ENCODE data around the gene KIAA1217.
A peak's percentile ranks its signal among the peaks of the same experiment; 100 is the strongest.

KIAA1217 gene

GRCh38 chr10:24207781-24208611 is 942 bp upstream of the KIAA1217 start (continued):
- 0 out of 2 replicates have a peak, but pooled peaks have one; percentile 21 for TF ChIP-seq OVOL3 (tag by site-specific recombination; IDR thresholded peaks at IDR 0.05)
- peak; percentile 56; the same call in 1 of the 2 replicates for TF ChIP-seq PRDM6 (tag by site-specific recombination; IDR thresholded peaks at IDR 0.05)
- TF ChIP-seq ZNF2 (tag by site-specific recombination; IDR thresholded peaks at IDR 0.05): 0 out of 2 replicates have a peak, but pooled peaks have one; percentile 41
- TF ChIP-seq TCF7L2 (IDR thresholded peaks at IDR 0.05; ENCODE audit: borderline replicate concordance, low read depth, low read length): peak; percentile 18; the same call in 1 of the 2 replicates

- ChIA-PET CTCF (interaction anchor here (0.6 to 1.8 kb wide), 3 partner anchors 19 to 749 kb away, joined by 3 to 6 read pairs (median 3); no protein-coding TSS in a partner anchor), POLR2A (interaction anchor here (0.7 kb wide), 2 partner anchors 50 to 256 kb away, joined by 4 to 5 read pairs; no protein-coding TSS in a partner anchor)
- no peaks in the 10 kb centered on the region for H3K9me3 ChIP-seq (ENCODE audit: control insufficient read depth, insufficient read depth, low read depth, low read length)
- H3K27ac ChIP-seq (ENCODE audit: extremely low read depth, low read depth, low read length): peak overlapping the region; percentile 61; the same call in 1 of the 2 replicates
- peak overlapping the region; percentile 13 for H3K4me3 ChIP-seq (ENCODE audit: low read depth, low read length)
- H3K36me3 ChIP-seq (ENCODE audit: control insufficient read depth in 2 of 2, insufficient read depth in 1 of 2, low read length in 2 of 2): no peaks in the 10 kb centered on the region
- peaks cover 17% of the 10 kb centered on the region for H3K4me1 ChIP-seq (ENCODE audit: control insufficient read depth, insufficient read depth, low read length)
- TF ChIP-seq ZNF645 (tag by site-specific recombination; IDR thresholded peaks at IDR 0.05) (no peak), ZNF561 (tag by site-specific recombination; IDR thresholded peaks at IDR 0.05; ENCODE audit: borderline replicate concordance) (no peak), PRDM4 (tag by site-specific recombination; IDR thresholded peaks at IDR 0.05) (peak; percentile 26; the same call in 1 of the 2 replicates), ZNF792 (tag by site-specific recombination; IDR thresholded peaks at IDR 0.05) (no peak), ZNF560 (tag by site-specific recombination; IDR thresholded peaks at IDR 0.05; ENCODE audit: borderline replicate concordance) (no peak), HOXA7 (CRISPR knock-in tag; IDR thresholded peaks at IDR 0.05; ENCODE audit: borderline replicate concordance) (no peak), ZSCAN23 (tag by site-specific recombination; IDR thresholded peaks at IDR 0.05) (no peak), ZNF426 (tag by site-specific recombination; IDR thresholded peaks at IDR 0.05) (no peak), ZNF701 (tag by site-specific recombination; IDR thresholded peaks at IDR 0.05) (no peak), ZNF10 (tag by site-specific recombination; IDR thresholded peaks at IDR 0.05) (peak; percentile 62), OSR2 (tag by site-specific recombination; IDR thresholded peaks at IDR 0.05) (no peak; the same call in 1 of the 2 replicates), ZNF211 (tag by site-specific recombination; IDR thresholded peaks at IDR 0.05; ENCODE audit: low read depth) (no peak), ZNF18 (tag by site-specific recombination; IDR thresholded peaks at IDR 0.05) (no peak), ZBTB10 (tag by site-specific recombination; IDR thresholded peaks at IDR 0.05) (no peak), ZBTB44 (tag by site-specific recombination; IDR thresholded peaks at IDR 0.05) (no peak), ZFHX2 (tag by site-specific recombination; conservative IDR thresholded peaks at IDR 0.05) (no peak), ZNF791 (tag by site-specific recombination; IDR thresholded peaks at IDR 0.05) (no peak)
These were observed 464 bp downstream of the KIAA1217 start for GRCh38 chr10:24209432-24209771.
